NCI-H82 treated with DMSO at 0.1 percent for 48 hours (cell line): ENCODE data around the gene NISCH.
A peak's percentile ranks its signal among the peaks of the same experiment; 100 is the strongest.

Experiments
- DNase-seq: peaks from one replicate; lab custom pipeline; 2025; ENCODE audit not compliant: unreplicated experiment; lab: John Stamatoyannopoulos, UW

The NISCH gene

GRCh38 chr3:52446631-52447511, 8.5 kb upstream of the NISCH start:
- peak; percentile 22 for DNase-seq

GRCh38 chr3:52447512-52448355, 7.7 kb upstream of the NISCH start:
- no peak for DNase-seq

- no peak for DNase-seq
These were observed 4.7 kb upstream of the NISCH start for GRCh38 chr3:52450489-52451236.

GRCh38 chr3:52451237-52452083, 3.9 kb upstream of the NISCH start:
- no peak for DNase-seq

- DNase-seq, result no peak
These were observed 3.3 kb upstream of the NISCH start for GRCh38 chr3:52452126-52452525.

GRCh38 chr3:52452570-52453221, 2.7 kb upstream of the NISCH start:
- DNase-seq, result no peak

GRCh38 chr3:52453496-52454249, 1.7 kb upstream of the NISCH start, which contains the start of gene TNNC1:
TSS of gene TNNC1 (minus strand) at chr3:52454041. CDS start at chr3:52454015, 26 bp downstream.
- DNase-seq, result no peak

GRCh38 chr3:52454250-52454937, 1.0 kb upstream of the NISCH start:
- DNase-seq, result no peak

GRCh38 chr3:52454938-52455282, 494 bp upstream of the NISCH start:
- no peak for DNase-seq

GRCh38 chr3:52456169-52456799, 880 bp downstream of the NISCH start:
- no peak for DNase-seq

- DNase-seq, result no peak
These were observed 1.4 kb downstream of the NISCH start for GRCh38 chr3:52456800-52457183.

- no peak for DNase-seq
These were observed 2.8 kb downstream of the NISCH start for GRCh38 chr3:52458031-52458760.

GRCh38 chr3:52458770-52459545, 3.6 kb downstream of the NISCH start:
- DNase-seq, result peak; percentile 79

GRCh38 chr3:52461874-52462273, 6.5 kb downstream of the NISCH start:
- DNase-seq, result no peak

- DNase-seq, result no peak
These were observed 8.0 kb downstream of the NISCH start for GRCh38 chr3:52463416-52463815.

- peak; percentile 87 for DNase-seq
These were observed 12.9 kb downstream of the NISCH start for GRCh38 chr3:52468336-52468735.

GRCh38 chr3:52469001-52469400, 13.6 kb downstream of the NISCH start:
- peak; percentile 90 for DNase-seq
